Neural progenitor cell (in vitro differentiated cells): ENCODE data around the gene TMEM130.

ENCODE experiments used
- CTCF ChIP-seq: fragments of 200-600 bp; sonication (generic); IDR thresholded peaks from 2 replicates; pipeline ENCODE4 v1.5.1; 2017; ENCODE audit warnings: antibody characterized with exemption, mild to moderate bottlenecking
- EZH2 ChIP-seq: fragments of 200-600 bp; sonication (generic); IDR thresholded peaks from 2 replicates; pipeline ENCODE4 v1.6.1; 2017; ENCODE audit warnings: antibody characterized with exemption, mild to moderate bottlenecking, moderate library complexity

GRCh38 chr7:98833022-98833421 lies 36.8 kb downstream of the TMEM130 start:
- TF ChIP-seq CTCF (no peak), EZH2 (no peak)
